SK-N-SH (cell line): ENCODE data around the gene HOXA10. TPM values are rescaled to one million over a fixed set of nuclear protein-coding genes. Genes with fewer than 3 reads are reported as not detected.

Experiments used
- CTCF ChIA-PET: fragments of 300-600, 350-600 bp; formaldehyde crosslinking; extraction: SDS; loops from one replicate; lab custom pipeline; 2021; lab: Yijun Ruan, JAX
- POLR2A ChIA-PET: fragments of 350-600 bp; sonication (Branson Sonifier 250); formaldehyde crosslinking; extraction: SDS; loops from one replicate; lab custom pipeline; 2020; ENCODE audit warnings: antibody characterized with exemption, inconsistent platforms; lab: Yijun Ruan, JAX
- DNase-seq: peaks from one replicate; pipeline ENCODE4 v3.0.0; 2012
- H2AFZ ChIP-seq: fragments of 200-600 bp; sonication (generic); 2 replicates; pipeline ENCODE4 v1.8.1; 2016; ENCODE audit warnings: antibody characterized with exemption, mild to moderate bottlenecking, low read depth
- H3F3A ChIP-seq: fragments of 200-600 bp; sonication (generic); replicated peaks from 2 replicates; pipeline ENCODE3; 2016; ENCODE audit warnings: antibody characterized with exemption, mild to moderate bottlenecking; ENCODE audit not compliant: insufficient read depth
- H3K27ac ChIP-seq, 2 experiments: fragments of 200-500 bp in 1 of 2; fragments of 200-600 bp in 1 of 2; sonication (Bioruptor generic) in 1 of 2; sonication (generic), shearing (Covaris generic) in 1 of 2; 2 replicates each; pipeline versions ENCODE4 v1.5.1 to v1.6.1; 2014 to 2016; ENCODE audit warnings: low read depth in 2 of 2, inconsistent platforms in 1 of 2, low read length in 1 of 2, mild to moderate bottlenecking in 1 of 2, mixed read lengths in 1 of 2
- H3K27me3 ChIP-seq: fragments of 200-600 bp; sonication (generic), shearing (Covaris generic); 2 replicates; pipeline ENCODE4 v1.6.1; 2016; ENCODE audit warnings: mixed run types; ENCODE audit not compliant: insufficient read depth
- H3K36me3 ChIP-seq, 2 experiments: fragments of 200-500 bp in 1 of 2; fragments of 200-600 bp in 1 of 2; sonication (Bioruptor generic) in 1 of 2; sonication (generic) in 1 of 2; replicated peaks in 1 of 2; 2 replicates each; pipeline versions ENCODE3 to v1.5.1; 2014 to 2016; ENCODE audit warnings: low read length in 1 of 2, mild to moderate bottlenecking in 1 of 2; ENCODE audit not compliant: insufficient read depth in 2 of 2, control insufficient read depth in 1 of 2
- H3K4me1 ChIP-seq, 2 experiments: fragments of 200-500 bp in 1 of 2; fragments of 200-600 bp in 1 of 2; sonication (Bioruptor generic) in 1 of 2; sonication (generic), shearing (Covaris generic) in 1 of 2; 2 replicates each; pipeline versions ENCODE4 v1.5.1 to v1.6.1; 2014 to 2016; ENCODE audit warnings: low read depth in 1 of 2, low read length in 1 of 2, mixed run types in 1 of 2; ENCODE audit not compliant: insufficient read depth in 2 of 2, control insufficient read depth in 1 of 2
- H3K4me2 ChIP-seq: fragments of 200-600 bp; sonication (generic), shearing (Covaris generic); 2 replicates; pipeline ENCODE4 v1.6.1; 2017; ENCODE audit warnings: mixed run types
- H3K4me3 ChIP-seq, 2 experiments: fragments of 200-500 bp in 1 of 2; fragments of 200-600 bp in 1 of 2; sonication (Bioruptor generic) in 1 of 2; sonication (generic), shearing (Covaris generic) in 1 of 2; 2 replicates each; pipeline versions ENCODE4 v1.5.1 to v1.8.1; 2014 to 2016; ENCODE audit warnings: low read depth in 2 of 2, inconsistent platforms in 1 of 2, low read length in 1 of 2, mild to moderate bottlenecking in 1 of 2, mixed read lengths in 1 of 2, moderate library complexity in 1 of 2
- H3K79me2 ChIP-seq: fragments of 200-600 bp; sonication (generic); 2 replicates; pipeline ENCODE4 v1.8.1; 2017; ENCODE audit warnings: mild to moderate bottlenecking; ENCODE audit not compliant: insufficient read depth
- H3K9ac ChIP-seq: fragments of 200-600 bp; sonication (generic); 2 replicates; pipeline ENCODE4 v1.6.1; 2017; ENCODE audit warnings: mixed run types
- H3K9me2 ChIP-seq: fragments of 200-600 bp; sonication (generic); 2 replicates; pipeline ENCODE4 v1.6.1; 2017; ENCODE audit warnings: mixed run types
- H3K9me3 ChIP-seq: fragments of 200-600 bp; sonication (generic); 2 replicates; pipeline ENCODE4 v1.6.1; 2017; ENCODE audit warnings: mixed run types, mild to moderate bottlenecking, moderate library complexity
- H4K20me1 ChIP-seq: fragments of 200-600 bp; sonication (generic); 2 replicates; pipeline ENCODE4 v1.6.1; 2017; ENCODE audit warnings: mild to moderate bottlenecking, mixed run types; ENCODE audit not compliant: insufficient read depth
- CTCF ChIP-seq: fragments of 200-600 bp; sonication (generic); IDR thresholded peaks from 2 replicates; pipeline ENCODE4 v1.6.1; 2017; ENCODE audit warnings: antibody characterized with exemption, mild to moderate bottlenecking, moderate library complexity
- ELF1 ChIP-seq: IDR thresholded peaks from 2 replicates; pipeline ENCODE4 v1.4.0; 2012
- EZH2phosphoT487 ChIP-seq: fragments of 200-600 bp; sonication (generic); IDR thresholded peaks from 2 replicates; pipeline ENCODE4 v1.6.1; 2017; ENCODE audit warnings: low read depth, mixed run types, mild to moderate bottlenecking, antibody characterized with exemption, moderate library complexity, borderline replicate concordance
- FOSL2 ChIP-seq: IDR thresholded peaks from 2 replicates; pipeline ENCODE4 v1.4.0; 2012; ENCODE audit warnings: low read depth, mild to moderate bottlenecking, moderate library complexity, borderline replicate concordance
- GATA2 ChIP-seq: sonication (generic); formaldehyde crosslinking; IDR thresholded peaks from 2 replicates; pipeline ENCODE4 v1.5.0; 2020; ENCODE audit warnings: mild to moderate bottlenecking, missing genetic modification reagents
- JUND ChIP-seq: IDR thresholded peaks from 2 replicates; pipeline ENCODE4 v1.4.0; 2012
- RAD21 ChIP-seq: IDR thresholded peaks from 2 replicates; pipeline ENCODE4 v1.6.1; 2012; ENCODE audit warnings: mild to moderate bottlenecking, low read length
- SIN3A ChIP-seq: IDR thresholded peaks from 2 replicates; pipeline ENCODE4 v1.6.1; 2012; ENCODE audit warnings: low read depth, mild to moderate bottlenecking, low read length, moderate library complexity, borderline replicate concordance
- TAF1 ChIP-seq: IDR thresholded peaks from 2 replicates; pipeline ENCODE4 v1.6.1; 2012; ENCODE audit warnings: low read depth, mild to moderate bottlenecking, low read length, moderate library complexity, borderline replicate concordance
- USF2 ChIP-seq: fragments of 150-350 bp; IDR thresholded peaks from 2 replicates; pipeline ENCODE4 v1.6.1; 2017; ENCODE audit warnings: antibody characterized with exemption, low read length, low read depth, borderline replicate concordance
- ZBTB33 ChIP-seq: IDR thresholded peaks from 2 replicates; pipeline ENCODE4 v1.4.0; 2012; ENCODE audit warnings: low read depth, borderline replicate concordance
- whole genome bisulfite sequencing: methylation state at CpG from one replicate; pipeline ENCODE4 v1.1.6; 2017; ENCODE audit warnings: low lambda C conversion rate; 5-methylcytosine and 5-hydroxymethylcytosine counted together
- polyA plus RNA-seq, 3 experiments: library from polyadenylated mRNA; depleted of rRNA; stranded (reverse); fragments of >200 nt; gene quantifications; 2 replicates each; pipeline ENCODE4 v1.2.3, GENCODE V29; 2012

Gene HOXA10
- polyA plus RNA-seq, 1 of the 3 experiments (the other 2 are of a cell fraction), result not detected

- Histone ChIP-seq H4K20me1 (no peaks in the 10 kb centered on the region; the same call in 1 of the 2 replicates), H3K4me1 (peaks cover 0 to 14% of the 10 kb centered on the region in 2 experiments; a peak in 1 of 4 replicates), H3K27me3 (peaks cover 100% of the 10 kb centered on the region), H3K9ac (no peak overlapping the region), H2AFZ (no peak overlapping the region), H3K79me2 (no peaks in the 10 kb centered on the region), H3K27ac (no peak overlapping the region), H3K36me3 (no peaks in the 10 kb centered on the region), H3K4me3 (no peak overlapping the region), H3K9me3 (no peaks in the 10 kb centered on the region), H3K9me2 (no peaks in the 10 kb centered on the region), H3F3A (no peaks in the 10 kb centered on the region), H3K4me2 (no peak overlapping the region)
- 9% methylated on average over 2 of the region's 2 CpGs for WGBS
- TF ChIP-seq EZH2phosphoT487 (no peak), TAF1 (no peak), ELF1 (no peak), USF2 (no peak), JUND (no peak), FOSL2 (no peak), ZBTB33 (no peak), GATA2 (no peak), SIN3A (no peak)
- POLR2A ChIA-PET, result no interaction called here
- DNase-seq, result no peak
- CTCF ChIA-PET, result interaction anchor here (0.8 to 8.7 kb wide), 3 partner anchors 11 to 805 kb away, joined by 3 to 79 read pairs (median 3); no protein-coding TSS in a partner anchor
Observed at GRCh38 chr7:27215356-27215755, 41.2 kb upstream of the HOXA10 start.

- WGBS, result 27% methylated on average over 8 of the region's 8 CpGs
- Histone ChIP-seq H3K4me3 (no peak overlapping the region), H3K36me3 (no peaks in the 10 kb centered on the region), H3K4me2 (no peak overlapping the region), H4K20me1 (no peaks in the 10 kb centered on the region; the same call in 1 of the 2 replicates), H3K79me2 (no peaks in the 10 kb centered on the region), H3K9ac (no peak overlapping the region), H3F3A (no peaks in the 10 kb centered on the region), H3K4me1 (peaks cover 0 to 14% of the 10 kb centered on the region in 2 experiments; a peak in 1 of 4 replicates), H2AFZ (no peak overlapping the region), H3K27ac (no peak overlapping the region), H3K9me3 (no peaks in the 10 kb centered on the region), H3K27me3 (peaks cover 98% of the 10 kb centered on the region), H3K9me2 (no peaks in the 10 kb centered on the region)
- TF ChIP-seq RAD21 (no peak), FOSL2 (no peak), CTCF (no peak)
- POLR2A ChIA-PET, result no interaction called here
- DNase-seq, result no peak
- CTCF ChIA-PET, result interaction anchor here (8.7 kb wide), 1 partner anchor 12 kb away, joined by 79 read pairs; no protein-coding TSS in a partner anchor
Observed at GRCh38 chr7:27214239-27214950, 40.3 kb upstream of the HOXA10 start.
